HG03039 (cell line): Measurements from ENCODE around the gene ZBTB32.

Experiments
- ATAC-seq: cut with Tn5 transposase; IDR thresholded peaks from one replicate; pipeline ENCODE4 v1.9.1; 2021; ENCODE audit warnings: mild to moderate bottlenecking, moderate library complexity; ENCODE audit not compliant: unreplicated experiment

The ZBTB32 gene

DNA sequence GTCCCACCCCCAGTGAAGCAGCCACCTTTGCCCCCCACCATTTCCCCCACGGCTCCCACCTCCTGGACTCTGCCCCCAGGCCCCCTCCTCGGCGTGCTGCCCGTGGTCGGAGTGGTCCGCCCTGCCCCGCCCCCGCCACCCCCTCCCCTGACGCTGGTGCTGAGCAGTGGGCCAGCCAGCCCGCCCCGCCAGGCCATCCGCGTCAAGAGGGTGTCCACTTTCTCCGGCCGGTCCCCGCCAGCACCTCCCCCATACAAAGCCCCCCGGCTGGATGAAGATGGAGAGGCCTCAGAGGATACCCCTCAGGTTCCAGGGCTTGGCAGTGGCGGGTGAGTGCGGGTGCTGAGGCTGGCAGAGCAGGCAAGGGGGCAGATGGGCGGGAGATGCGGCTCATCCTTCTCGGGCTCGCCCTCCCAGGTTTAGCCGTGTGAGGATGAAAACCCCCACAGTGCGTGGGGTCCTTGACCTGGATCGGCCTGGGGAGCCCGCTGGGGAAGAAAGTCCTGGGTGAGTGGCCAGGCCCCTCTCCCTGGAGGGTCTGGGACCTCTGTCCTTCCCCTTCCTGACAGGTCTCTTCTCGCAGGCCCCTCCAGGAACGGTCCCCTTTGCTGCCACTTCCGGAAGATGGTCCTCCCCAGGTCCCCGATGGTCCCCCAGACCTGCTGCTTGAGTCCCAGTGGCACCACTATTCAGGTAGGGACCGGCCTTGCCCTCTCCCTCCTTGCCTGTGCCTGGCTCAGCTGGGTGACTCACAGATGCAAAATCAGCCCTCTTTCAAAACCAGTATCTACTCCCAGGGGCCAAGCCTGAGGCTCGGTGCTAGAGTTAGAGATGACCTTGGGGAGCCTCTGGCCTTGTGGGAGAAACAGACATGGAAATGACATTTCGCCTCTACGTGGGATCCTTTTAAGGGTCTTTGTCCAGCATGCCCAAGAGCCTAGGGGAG, 29.1 kb downstream of the ZBTB32 start:
- ATAC-seq = no peak

DNA sequence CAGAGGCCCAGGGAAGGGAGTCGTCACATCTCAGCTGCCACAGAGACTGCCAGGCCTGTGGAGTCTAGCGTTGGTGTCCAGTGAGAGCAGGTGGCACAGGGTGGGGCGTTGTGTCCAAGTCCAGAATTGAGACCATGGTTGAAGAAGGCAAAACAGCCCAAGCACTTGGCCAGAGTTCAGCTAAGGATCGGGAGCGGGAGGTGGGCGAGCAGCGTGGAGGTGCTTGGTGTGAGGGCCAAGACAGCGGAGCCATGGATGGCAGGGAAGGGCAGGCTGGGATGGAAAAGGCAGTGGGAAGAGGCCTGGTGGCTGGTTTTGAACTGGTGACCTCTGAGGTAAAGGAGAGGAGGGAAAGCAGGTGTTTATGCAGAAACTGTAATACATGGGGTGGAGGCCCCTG, 29.9 kb downstream of the ZBTB32 start:
- no peak for ATAC-seq

- ATAC-seq = no peak
Measured at GRCh38 chr19:35734889-35735288, 30.5 kb downstream of the ZBTB32 start.

DNA sequence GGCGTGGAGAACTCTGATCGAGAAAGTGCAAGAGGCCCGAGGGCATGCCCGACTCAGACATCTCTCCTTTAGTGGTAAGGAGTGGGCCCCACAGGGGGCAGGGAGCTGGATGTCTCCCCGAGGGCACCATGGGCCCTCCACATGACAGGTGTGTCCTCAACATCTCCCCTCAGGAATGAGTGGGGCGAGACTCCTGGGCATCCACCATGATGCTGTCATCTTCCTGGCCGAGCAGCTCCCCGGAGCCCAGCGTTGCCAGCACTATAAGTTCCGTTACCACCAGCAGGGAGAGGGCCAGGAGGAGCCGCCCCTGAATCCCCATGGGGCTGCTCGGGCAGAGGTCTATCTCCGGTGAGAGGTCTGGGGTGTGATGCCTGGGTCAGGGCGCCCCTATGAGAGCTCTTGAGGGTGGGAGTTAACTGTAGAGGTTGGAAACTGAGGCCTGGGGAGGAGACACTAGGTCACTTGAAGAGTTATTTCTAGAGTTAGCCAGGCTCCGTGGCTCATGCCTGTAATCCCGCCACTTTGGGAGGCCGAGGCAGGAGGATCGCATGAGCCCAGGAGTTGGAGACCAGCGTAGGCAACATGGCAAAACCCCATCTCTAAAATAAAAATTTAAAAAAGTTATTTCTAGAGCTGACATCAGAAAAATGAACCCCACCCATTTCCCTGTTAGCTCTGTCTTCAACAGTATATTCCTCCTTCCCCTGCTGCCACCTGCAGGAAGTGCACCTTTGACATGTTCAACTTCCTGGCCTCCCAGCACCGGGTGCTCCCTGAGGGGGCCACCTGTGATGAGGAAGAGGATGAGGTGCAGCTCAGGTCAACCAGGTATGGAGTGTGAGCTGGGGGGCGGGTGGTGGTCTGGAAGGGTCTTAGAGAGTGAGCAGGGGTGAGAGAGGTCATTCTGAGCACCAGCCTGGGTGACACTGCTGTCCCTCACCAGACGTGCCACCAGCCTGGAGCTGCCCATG, 32.8 kb downstream of the ZBTB32 start:
- no peak for ATAC-seq

DNA sequence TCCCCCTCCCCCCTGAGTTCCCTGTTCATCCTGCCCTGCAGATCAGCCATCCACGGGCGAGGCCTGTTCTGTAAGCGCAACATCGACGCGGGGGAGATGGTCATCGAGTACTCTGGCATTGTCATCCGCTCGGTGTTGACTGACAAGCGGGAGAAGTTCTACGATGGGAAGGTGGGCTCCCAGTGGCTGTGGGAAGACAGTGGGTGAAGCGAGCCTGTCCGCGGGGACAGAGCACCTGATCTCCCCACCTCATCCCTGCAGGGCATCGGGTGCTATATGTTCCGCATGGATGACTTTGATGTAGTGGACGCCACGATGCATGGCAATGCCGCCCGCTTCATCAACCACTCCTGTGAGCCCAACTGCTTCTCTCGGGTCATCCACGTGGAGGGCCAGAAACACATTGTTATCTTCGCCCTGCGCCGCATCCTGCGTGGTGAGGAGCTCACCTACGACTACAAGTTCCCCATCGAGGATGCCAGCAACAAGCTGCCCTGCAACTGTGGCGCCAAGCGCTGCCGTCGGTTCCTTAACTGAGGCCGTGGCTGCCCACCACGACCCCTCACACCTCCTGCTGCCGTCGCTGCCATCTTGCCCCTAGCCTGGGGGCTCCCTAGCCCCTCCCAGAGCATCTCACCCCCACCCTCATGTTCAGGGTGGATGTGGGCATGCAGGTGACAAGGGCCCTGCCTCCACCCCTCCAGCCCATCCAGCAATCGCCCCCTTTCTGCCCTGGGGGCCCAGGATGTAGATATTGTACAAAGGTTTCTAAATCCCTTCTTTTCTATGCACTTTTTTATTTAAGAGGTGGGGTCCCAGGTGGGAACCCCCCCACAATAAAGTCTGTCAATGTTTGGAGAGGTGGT, 33.9 kb downstream of the ZBTB32 start:
- ATAC-seq = no peak

- ATAC-seq = no peak
Measured at GRCh38 chr19:35738887-35739229, 34.5 kb downstream of the ZBTB32 start.

GRCh38 chr19:35739275-35740107, 35.1 kb downstream of the ZBTB32 start:
- ATAC-seq = no peak

GRCh38 chr19:35740108-35740422, 35.7 kb downstream of the ZBTB32 start:
- ATAC-seq = peak; percentile 8

- ATAC-seq = peak; percentile 47
Measured at GRCh38 chr19:35740423-35741202, 36.3 kb downstream of the ZBTB32 start.

DNA sequence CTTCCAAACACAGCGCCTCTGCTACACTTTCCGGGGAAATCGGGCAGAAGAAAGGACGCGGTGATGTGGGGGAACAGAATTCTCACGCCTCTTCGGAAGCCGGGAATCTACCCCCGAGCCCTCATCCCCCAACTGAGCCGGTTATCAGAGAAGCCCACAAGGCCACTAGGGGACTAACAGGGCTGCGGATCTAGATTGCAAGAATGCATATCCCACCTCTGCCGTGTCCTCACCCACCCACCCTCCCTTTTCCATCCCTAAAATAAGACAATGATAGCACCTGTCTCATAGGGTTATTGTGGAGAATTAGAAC, 36.8 kb downstream of the ZBTB32 start:
- no peak for ATAC-seq

DNA sequence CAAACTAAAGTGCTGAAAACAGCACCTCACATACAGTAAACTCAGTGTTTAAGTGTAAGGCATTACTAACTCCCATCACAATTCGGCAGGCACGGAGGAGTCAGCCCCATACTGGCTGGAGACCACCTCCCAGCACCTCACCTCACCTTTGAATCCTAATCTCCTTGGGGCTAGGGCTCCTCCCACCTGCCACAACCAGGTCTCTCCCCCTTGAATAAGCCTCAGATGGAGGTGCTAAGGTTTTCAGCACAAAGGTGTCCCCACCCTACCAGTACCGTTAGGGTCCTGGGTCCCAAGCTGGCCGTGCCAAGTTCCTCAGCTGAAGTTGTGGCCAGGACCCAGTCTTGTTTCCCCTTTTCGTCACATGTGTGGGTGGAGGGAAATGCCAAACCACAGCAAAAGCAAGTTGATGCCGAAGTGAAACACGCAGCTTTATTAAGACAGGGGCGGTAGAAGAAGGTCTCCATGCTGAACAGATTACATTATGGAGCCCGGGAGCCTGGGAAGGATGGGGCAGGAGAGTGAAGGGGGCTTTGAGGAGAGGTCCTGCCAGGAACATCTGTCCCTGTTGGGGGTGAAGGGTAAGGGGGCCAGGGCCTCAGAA, 37.9 kb downstream of the ZBTB32 start, which contains the start of gene IGFLR1:
TSS of gene IGFLR1 (minus strand) at position 332 of the 604 bp plus-strand sequence. CDS start 1,272 bp downstream, outside the sequence.
- ATAC-seq = no peak

DNA sequence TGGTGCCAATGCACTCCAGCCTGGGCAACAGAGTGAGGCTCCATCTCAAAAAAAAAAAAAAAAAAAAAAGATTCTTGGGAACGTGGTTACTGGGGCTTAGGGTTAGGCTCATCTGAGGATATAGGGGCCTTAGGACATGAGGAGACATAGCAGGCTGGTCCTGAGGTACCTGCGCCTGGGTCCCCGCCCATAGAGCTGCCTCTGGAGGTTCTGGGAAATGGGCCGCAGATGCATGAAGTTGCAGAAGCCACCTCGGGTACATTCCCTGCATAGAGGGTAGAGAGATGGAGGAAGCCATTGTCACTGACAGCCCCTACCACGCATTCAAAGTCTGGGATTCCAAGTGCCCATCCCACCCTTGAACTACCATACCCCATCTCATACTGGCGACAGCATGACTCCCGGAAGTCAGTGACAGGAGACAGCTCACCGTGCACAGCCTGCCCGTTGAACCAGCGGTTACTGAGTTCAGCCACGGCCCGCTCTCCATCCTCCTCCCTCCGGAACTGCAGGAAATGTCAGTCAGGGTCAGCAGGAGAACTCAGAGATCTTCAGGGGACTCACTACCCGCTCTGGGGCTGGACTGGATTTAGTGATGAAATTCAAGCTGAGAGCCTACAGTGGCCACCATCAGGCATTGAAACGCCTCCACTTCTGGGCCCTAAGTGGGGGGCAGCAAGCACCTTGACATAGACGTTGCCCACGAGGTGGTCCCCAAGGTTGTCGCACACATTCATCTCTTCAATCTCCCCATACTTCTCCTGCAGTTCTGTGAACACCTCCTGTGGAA, 39.5 kb downstream of the ZBTB32 start:
- no peak for ATAC-seq

- peak; percentile 20 for ATAC-seq
Measured at GRCh38 chr19:35744430-35745327, 40.3 kb downstream of the ZBTB32 start.

DNA sequence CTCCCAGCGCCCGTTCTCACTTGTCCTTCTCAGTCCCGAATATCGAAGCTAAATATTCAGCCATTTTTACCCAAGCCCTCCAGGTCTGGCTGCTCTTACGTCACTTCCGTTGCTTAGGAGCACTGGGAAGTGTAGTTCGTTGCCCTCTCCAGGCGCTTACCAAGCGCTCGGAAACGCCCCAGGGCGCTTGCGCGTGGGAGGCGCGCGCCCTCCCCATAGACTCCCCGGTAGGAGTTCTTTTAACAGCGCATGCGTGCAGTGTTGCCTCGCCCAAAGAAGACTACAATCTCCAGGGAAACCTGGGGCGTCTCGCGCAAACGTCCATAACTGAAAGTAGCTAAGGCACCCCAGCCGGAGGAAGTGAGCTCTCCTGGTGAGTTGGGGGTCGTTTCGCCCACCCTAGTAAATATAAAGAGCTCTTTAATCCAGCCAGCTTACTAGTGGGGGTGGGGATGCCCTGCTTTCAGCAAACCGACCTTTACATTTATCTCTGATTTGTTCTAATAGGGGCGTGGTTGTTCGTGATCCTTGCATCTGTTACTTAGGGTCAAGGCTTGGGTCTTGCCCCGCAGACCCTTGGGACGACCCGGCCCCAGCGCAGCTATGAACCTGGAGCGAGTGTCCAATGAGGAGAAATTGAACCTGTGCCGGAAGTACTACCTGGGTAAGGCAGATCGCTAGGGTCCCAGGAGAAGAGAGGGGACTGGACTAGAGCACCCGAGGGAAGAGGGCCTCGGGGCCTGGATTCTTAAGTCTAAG, 41.1 kb downstream of the ZBTB32 start, which contains the start of the genes PSENEN and U2AF1L4:
TSS of gene PSENEN (plus strand) at position 324 of the 759 bp plus-strand sequence. CDS start at position 604, 280 bp downstream.
TSS of gene U2AF1L4 (minus strand) at position 91 of the 759 bp plus-strand sequence. CDS start at position 64, 27 bp downstream.
- ATAC-seq = peak; percentile 35

- ATAC-seq = no peak
Measured at GRCh38 chr19:35746087-35746462, 41.7 kb downstream of the ZBTB32 start.

DNA sequence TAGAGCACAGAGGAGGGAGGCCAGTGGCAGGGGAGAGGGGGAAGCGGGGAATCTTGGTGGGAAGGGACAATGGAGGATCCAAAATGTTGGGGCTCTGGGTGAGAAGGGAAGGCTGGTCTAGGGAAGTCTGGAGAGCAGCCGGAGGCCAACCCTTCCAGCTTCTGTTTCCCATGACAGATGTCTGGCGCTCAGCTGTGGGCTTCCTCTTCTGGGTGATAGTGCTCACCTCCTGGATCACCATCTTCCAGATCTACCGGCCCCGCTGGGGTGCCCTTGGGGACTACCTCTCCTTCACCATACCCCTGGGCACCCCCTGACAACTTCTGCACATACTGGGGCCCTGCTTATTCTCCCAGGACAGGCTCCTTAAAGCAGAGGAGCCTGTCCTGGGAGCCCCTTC, 42.2 kb downstream of the ZBTB32 start:
- no peak for ATAC-seq
